ENCODE results near the gene CHD1.

DNA sequence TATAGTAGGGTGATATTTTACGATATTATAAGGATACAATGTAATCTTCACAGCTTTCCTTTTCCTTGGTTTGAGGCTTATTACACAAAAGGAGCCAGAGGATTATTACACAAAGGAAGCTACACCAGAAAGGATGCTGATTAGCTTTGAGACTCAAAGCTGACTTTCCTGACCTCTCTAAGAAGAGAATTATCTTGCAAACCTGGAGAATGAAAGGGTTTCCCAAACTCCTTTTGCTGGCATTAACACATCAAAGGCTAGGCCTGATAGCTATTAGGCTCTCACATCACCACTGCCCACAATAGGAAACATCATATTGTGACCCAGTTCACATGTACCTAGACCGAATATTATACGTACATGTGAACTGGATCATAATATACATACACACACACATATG is 34.2 kb upstream of the CHD1 start:
- no peak for TF ChIP-seq POLR2A (IDR thresholded peaks at IDR 0.05; ENCODE audit: low read depth, low read length)
- no peak for TF ChIP-seq TAF1 (IDR thresholded peaks at IDR 0.05; ENCODE audit: low read depth, low read length)
- no peak for TF ChIP-seq POLR2AphosphoS5 (IDR thresholded peaks at IDR 0.05; ENCODE audit: low read depth, low read length)
- TF ChIP-seq SPI1 (IDR thresholded peaks at IDR 0.05; ENCODE audit: low read depth, low read length), result no peak
- TF ChIP-seq POU2F2 (IDR thresholded peaks at IDR 0.05; ENCODE audit: low read depth, low read length), result no peak
- no peak for TF ChIP-seq PAX5 (IDR thresholded peaks at IDR 0.05; ENCODE audit: insufficient read depth, low read length, severe bottlenecking)

Data from GM12891 (cell line).